Measurements from ENCODE around the gene FBXL22. TPM values are rescaled to one million over a fixed set of nuclear protein-coding genes. Genes with fewer than 3 reads are reported as not detected.

Gene FBXL22
- total RNA-seq, 1 donor = 0.54 TPM

DNA sequence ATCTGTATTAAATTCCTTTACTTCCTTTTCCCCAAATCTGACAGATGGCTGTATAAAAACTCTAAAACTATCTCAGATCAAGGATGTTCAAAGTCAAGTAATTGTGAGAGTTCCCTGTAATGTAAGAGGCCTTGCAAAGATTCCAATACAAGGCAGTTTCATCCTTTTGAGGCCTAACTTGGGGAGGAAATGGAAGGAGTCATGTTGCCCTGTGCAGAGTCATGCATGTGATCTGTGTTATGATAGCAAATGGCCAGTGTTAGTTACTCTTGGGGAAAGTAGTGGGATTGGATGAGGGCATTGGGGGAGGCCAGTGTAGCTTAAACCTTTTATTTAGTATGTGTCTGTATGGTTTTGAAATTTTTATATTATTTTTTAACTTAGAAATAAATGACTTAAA is 23.7 kb upstream of the FBXL22 start:
- no peak for DNase-seq (ENCODE audit: low read depth)
- no peak overlapping the region for H3K4me3 ChIP-seq (ENCODE audit: low read depth, low read length)
- TF ChIP-seq, protein P1, sequence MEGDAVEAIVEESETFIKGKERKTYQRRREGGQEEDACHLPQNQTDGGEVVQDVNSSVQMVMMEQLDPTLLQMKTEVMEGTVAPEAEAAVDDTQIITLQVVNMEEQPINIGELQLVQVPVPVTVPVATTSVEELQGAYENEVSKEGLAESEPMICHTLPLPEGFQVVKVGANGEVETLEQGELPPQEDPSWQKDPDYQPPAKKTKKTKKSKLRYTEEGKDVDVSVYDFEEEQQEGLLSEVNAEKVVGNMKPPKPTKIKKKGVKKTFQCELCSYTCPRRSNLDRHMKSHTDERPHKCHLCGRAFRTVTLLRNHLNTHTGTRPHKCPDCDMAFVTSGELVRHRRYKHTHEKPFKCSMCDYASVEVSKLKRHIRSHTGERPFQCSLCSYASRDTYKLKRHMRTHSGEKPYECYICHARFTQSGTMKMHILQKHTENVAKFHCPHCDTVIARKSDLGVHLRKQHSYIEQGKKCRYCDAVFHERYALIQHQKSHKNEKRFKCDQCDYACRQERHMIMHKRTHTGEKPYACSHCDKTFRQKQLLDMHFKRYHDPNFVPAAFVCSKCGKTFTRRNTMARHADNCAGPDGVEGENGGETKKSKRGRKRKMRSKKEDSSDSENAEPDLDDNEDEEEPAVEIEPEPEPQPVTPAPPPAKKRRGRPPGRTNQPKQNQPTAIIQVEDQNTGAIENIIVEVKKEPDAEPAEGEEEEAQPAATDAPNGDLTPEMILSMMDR (IDR thresholded peaks at IDR 0.05; ENCODE audit: insufficient read depth, low read length) = no peak

DNA sequence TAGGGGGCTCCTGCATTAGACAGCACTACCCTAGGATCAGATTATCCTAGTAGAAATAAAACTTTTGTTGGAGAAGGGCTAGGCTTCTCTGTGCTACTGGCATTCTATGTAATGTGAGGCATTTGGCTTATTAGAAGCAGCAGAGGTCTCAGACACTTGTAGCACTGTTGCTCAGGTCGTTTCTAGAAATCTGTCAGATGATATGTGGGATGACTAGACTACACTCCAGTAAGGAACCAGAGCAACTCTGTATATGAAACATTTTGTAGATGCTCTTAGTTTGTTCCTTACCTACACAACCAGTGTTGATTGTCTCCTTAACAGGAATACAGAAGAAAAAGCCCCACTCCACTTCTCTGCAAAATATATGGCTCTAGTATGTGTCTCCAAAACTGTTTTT is 21.9 kb upstream of the FBXL22 start:
- no peak for DNase-seq (ENCODE audit: low read depth)
- H3K4me3 ChIP-seq (ENCODE audit: low read depth, low read length) = no peak overlapping the region
- TF ChIP-seq, protein P1 (IDR thresholded peaks at IDR 0.05; ENCODE audit: insufficient read depth, low read length) = no peak

DNA sequence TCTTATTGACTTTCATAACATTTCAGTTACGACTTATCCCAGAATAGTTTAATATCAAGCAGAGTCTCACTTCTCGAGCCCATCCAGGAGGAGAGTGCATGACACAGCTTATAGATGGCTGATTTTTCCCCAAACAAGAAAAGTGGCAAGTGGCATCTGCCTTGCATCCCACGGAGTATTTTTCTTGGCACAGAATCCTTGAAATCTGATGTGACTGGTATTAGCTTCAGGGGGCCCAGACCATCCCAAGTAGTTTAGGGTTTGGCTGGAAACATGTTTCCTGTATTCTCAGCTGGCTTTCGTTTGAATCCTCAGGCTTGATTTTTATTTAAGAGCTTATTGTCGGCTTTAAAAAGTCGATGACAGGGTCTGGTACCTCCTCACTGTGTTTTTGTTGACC is 20.7 kb upstream of the FBXL22 start:
- H3K4me3 ChIP-seq (ENCODE audit: low read depth, low read length) = no peak overlapping the region
- TF ChIP-seq, protein P1 (IDR thresholded peaks at IDR 0.05; ENCODE audit: insufficient read depth, low read length) = no peak
- DNase-seq (ENCODE audit: low read depth) = no peak

DNA sequence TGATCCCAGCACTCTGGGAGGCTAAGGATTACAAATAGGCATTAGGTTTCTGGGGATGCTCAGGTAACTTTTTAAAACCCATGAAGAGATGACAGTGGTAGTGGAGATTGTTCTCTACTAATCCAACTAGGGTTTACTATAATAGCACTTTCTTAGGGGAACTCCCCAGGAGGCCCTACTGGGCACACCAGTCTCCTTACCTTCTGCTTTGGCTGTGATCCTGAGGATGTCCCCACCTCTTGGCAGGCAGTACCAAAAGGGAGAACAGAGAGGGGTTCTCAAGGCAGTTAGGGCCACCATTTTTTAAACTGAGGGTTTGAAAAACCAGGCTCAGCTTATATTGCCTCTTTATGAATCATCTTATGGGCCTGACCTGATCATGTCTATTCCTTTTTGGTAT is 15.0 kb upstream of the FBXL22 start:
- TF ChIP-seq, protein P1 (IDR thresholded peaks at IDR 0.05; ENCODE audit: insufficient read depth, low read length) = no peak
- DNase-seq (ENCODE audit: low read depth) = no peak
- no peak overlapping the region for H3K4me3 ChIP-seq (ENCODE audit: low read depth, low read length)

DNA sequence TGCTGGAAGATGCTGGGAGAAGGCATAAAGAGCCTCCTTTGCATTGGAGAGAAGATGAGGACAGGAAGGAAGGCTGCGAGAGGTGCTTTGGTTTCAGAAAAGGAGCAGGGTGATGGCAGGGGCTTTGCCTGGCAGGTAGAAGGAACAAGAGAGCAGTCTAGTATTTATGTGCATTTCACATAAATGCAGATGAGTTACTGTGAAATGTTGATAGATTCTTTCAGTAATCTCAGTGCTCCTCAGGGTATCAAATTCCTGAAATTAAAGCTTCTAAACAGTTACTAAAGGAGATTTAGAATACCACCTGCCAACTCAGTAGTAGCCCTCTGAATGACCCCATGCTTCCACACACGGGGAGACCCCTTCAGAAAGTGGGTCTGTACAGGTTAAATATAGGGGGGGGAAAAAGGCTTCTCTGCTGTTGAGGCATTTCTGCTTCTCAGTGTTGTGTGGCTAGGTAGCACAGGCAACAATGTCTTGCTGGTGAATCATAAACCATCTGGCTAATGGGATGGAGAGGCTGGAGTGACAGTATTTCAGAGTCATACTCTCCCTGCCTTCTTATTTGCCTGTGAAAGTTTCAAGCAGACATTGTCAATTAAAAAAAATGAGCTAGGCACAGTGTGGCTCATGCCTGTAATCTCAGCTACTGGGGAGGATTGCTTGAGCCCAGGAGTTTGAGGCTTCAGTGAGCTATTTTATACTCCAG is 14.3 kb upstream of the FBXL22 start:
- no peak overlapping the region for H3K4me3 ChIP-seq (ENCODE audit: low read depth, low read length)
- TF ChIP-seq, protein P1 (IDR thresholded peaks at IDR 0.05; ENCODE audit: insufficient read depth, low read length) = no peak
- DNase-seq (ENCODE audit: low read depth) = peak; percentile 57

DNA sequence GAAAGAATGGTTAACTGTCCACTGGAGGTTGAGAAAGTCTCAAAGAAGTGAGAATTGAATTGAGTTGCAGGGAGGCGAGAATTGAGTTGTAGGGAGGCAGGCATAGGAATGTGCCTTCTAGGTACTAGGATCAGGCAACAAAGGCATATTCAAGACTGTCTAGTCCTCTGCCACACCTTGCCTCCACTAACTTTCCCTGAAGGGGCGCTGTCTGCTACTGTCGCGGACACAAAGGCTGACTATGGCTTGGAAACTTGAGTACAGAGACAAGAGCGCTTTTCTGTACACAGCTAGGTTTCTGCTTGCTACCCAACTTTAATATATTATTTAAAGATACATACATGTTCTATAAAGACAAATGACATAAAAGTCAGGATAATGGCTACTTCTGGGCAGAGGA is 10.4 kb upstream of the FBXL22 start:
- no peak for DNase-seq (ENCODE audit: low read depth)
- H3K4me3 ChIP-seq (ENCODE audit: low read depth, low read length) = no peak overlapping the region
- TF ChIP-seq, protein P1 (IDR thresholded peaks at IDR 0.05; ENCODE audit: insufficient read depth, low read length) = no peak

DNA sequence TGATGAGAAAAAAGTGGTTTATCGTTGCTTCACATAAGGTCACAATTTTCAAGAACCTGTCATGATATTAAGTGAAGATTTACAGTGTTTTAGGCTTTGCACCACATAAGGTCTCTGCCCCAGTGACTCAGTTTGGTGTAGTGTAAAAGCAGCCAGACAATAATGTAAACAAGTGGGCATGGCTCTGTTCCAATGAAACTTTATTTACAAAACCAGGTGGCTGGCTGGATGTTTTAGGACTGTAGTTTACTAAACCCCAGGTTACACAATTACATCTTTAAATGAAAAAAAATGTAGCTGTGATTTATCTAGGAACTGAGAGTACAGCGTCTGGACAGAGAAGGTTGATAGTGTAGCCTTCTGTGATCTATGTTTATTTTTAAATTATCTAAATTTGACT is 9.7 kb upstream of the FBXL22 start:
- H3K4me3 ChIP-seq (ENCODE audit: low read depth, low read length) = no peak overlapping the region
- TF ChIP-seq, protein P1 (IDR thresholded peaks at IDR 0.05; ENCODE audit: insufficient read depth, low read length) = no peak
- no peak for DNase-seq (ENCODE audit: low read depth)

All from fibroblast of the aortic adventitia (primary cell).